Activated T-helper 2 cell treated with anti-CD3 and anti-CD28 coated beads, Interferon-gamma antibody, Interleukin-2, Interleukin-4, amounts not matched to agents 10 μg/mL and 5 μg/mL and 100 μg/mL, durations not matched to agents 14 hours and 24 hours and 36 hours (primary cell): ENCODE data around the gene KLC3. TPM values are rescaled to one million over a fixed set of nuclear protein-coding genes. Genes with fewer than 3 reads are reported as not detected.

Experiments used
- DNase-seq: peaks from one replicate; pipeline ENCODE4 v3.0.0; 2021; ENCODE audit warnings: low spot score
- H3K27ac Mint-ChIP-seq: one replicate; pipeline ENCODE4 v1.8.0; 2021; ENCODE audit warnings: mixed read lengths
- H3K27me3 Mint-ChIP-seq: one replicate; pipeline ENCODE4 v1.8.0; 2021; ENCODE audit warnings: low read depth, mixed read lengths
- H3K36me3 Mint-ChIP-seq: one replicate; pipeline ENCODE4 v1.8.0; 2021; ENCODE audit warnings: low read depth, mixed read lengths
- H3K4me1 Mint-ChIP-seq: one replicate; pipeline ENCODE4 v1.8.0; 2021; ENCODE audit warnings: low read depth, mixed read lengths
- H3K4me3 Mint-ChIP-seq: one replicate; pipeline ENCODE4 v1.8.0; 2021; ENCODE audit warnings: low read depth, mild to moderate bottlenecking, moderate library complexity, mixed read lengths
- H3K9me3 Mint-ChIP-seq: one replicate; pipeline ENCODE4 v1.8.0; 2021; ENCODE audit warnings: mixed read lengths
- intact Hi-C: fragments of 100-400 bp; cut with micrococcal nuclease; formaldehyde crosslinking; loops from one replicate; pipeline ENCODE4 v1.15.1; 2023
- total RNA-seq: library from RNA; stranded (reverse); gene quantifications from 2 replicates; pipeline ENCODE4 v1.2.3, GENCODE V29; 2022

KLC3 gene
- total RNA-seq, 1 donor from 2014 or later, result not detected

DNA sequence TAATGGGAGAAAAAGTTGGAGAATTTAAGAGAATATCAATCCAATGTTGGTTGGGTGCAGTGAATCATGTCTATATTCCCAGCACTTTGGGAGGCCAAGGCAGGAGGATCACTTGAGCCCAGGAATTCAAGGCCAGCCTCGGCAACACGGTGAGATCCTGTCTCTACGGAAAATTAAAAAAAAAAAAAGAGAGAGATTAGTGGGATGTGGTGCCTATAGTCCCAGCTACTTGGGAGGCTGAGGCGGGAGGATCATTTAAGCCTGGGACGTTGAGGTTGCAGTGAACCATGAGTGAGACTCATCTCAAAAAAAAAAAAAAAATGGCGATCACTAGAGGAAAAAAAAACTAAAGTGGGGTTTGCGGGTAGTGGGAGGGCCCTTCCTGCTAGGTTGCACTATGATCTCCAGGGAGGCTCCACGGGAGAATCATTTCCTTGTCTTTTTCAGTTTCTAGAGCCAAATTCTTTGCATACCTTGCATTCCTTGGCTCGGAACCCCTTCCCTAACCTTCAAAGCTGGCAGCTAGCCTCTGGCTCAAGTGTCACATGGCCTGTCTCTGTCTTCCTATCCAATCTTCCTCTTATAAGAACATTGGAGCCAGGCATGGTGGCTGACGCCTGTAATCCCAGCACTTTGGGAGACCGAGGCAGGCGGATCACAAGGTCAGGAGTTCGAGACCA is 35.6 kb downstream of the KLC3 start:
- DNase-seq, result no peak
- intact Hi-C loops, result no loop called here
- Mint-ChIP-seq H3K4me1 (no peaks in the 10 kb centered on the region), H3K36me3 (no peaks in the 10 kb centered on the region), H3K4me3 (no peak overlapping the region), H3K27me3 (no peaks in the 10 kb centered on the region), H3K27ac (no peak overlapping the region), H3K9me3 (no peaks in the 10 kb centered on the region)

DNA sequence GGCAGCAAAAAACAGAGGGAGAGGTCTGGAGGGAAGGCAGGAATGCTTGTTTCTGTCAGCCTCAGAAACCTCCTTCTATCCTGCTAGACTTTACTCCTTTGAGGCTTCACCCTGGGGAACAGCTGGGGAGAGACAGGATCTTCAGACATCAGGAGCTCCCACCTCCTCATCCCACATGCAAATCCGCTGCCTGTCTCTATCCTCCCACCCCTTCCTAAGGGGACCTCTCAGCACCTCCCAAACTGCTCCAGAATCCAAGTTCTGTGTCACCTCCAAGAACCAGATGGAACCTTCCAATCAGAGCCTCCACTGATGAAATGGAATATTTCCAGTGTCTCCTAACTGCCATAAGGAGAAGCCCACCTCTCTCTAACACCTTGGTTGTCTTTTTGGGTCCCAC is 39.6 kb downstream of the KLC3 start:
- Mint-ChIP-seq H3K36me3 (no peaks in the 10 kb centered on the region), H3K9me3 (no peaks in the 10 kb centered on the region), H3K27ac (no peak overlapping the region), H3K27me3 (peaks cover 4% of the 10 kb centered on the region), H3K4me3 (no peak overlapping the region), H3K4me1 (no peaks in the 10 kb centered on the region)
- intact Hi-C loops, result no loop called here
- DNase-seq, result no peak

DNA sequence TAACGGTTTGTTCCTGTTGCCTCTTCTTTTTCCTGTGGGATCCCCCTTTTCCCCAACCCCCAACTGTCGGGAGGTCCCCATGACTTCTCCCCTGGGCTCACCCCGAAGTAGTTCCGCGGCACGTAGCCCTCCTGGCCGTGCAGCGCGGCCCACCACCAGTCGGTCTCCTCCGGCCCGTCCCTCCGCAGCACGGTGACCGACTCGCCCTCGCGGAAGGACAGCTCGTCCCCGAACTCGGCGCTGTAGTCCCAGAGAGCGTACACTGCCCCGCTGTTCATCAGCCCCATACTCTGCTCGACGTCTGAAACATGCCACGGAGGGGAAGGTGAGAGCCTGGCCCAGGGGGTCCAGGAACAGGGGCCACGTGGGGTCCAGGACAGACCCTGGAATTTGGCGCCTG is 41.9 kb downstream of the KLC3 start:
- H3K4me3 Mint-ChIP-seq, result no peak overlapping the region
- intact Hi-C loops, result no loop called here
- H3K9me3 Mint-ChIP-seq, result no peaks in the 10 kb centered on the region
- no peak for DNase-seq
- peaks cover 15% of the 10 kb centered on the region for H3K27me3 Mint-ChIP-seq
- H3K36me3 Mint-ChIP-seq, result no peaks in the 10 kb centered on the region
- no peak overlapping the region for H3K27ac Mint-ChIP-seq
- no peaks in the 10 kb centered on the region for H3K4me1 Mint-ChIP-seq

DNA sequence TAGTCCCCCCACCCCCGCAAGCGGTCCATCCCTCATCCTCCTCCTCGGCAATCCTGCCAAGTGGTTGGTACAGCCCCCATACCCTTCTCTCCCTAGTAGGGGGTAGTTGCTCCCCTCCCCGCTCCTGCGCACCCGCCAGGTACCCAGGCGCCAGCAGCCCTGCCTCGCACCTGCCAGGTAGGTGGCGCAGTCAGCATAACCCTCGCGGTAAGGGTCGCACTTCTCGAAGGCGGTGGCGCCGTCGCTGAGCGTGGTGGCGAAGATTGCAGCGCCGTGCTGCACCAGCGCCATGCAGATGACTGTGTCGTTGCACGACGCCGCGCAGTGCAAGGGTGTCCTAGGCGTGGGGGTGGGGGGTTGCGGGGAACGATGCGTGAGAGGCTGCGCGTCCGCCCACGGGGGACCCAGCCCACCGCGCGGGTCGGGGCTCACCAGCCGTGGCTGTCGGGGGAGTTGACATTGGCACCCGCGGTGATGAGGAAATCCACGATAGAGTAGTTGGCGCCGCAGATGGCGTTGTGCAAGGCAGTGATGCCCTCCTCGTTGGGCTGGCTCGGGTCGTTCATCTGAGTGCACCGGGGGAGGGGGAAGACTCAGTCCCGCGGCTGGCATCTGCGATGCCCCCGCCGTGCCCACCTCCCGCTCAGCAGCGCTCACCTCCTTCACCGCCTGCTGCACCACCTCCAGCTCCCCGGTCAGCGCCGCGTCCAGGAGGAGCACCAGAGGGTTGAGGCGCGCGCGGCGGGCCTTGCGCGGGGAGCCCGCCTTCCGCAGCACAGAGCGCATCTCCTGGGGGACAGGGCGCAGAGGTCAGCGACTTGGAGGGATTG is 45.1 kb downstream of the KLC3 start:
- no peaks in the 10 kb centered on the region for H3K4me1 Mint-ChIP-seq
- H3K27ac Mint-ChIP-seq, result no peak overlapping the region
- peaks cover 19% of the 10 kb centered on the region for H3K27me3 Mint-ChIP-seq

DNA sequence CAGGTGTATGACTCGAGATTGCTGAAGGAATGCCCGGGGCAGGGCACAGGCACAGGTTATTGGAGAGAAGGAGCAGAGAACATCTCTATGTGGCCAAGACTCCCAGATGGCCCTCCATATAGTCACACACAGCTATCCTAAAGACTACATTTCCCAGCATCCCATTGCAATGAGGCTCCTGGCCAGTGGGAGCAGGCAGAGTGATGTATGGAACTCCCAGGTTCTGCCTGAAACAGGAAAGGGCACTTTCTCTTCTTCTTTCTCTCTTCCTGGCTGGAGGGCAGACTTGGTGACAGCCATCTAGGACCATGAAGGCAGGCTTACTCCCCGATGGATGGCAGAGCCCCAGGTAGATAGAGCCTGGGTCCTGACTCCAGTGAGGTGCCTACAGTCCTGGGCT is 50.8 kb downstream of the KLC3 start:
- Mint-ChIP-seq H3K27ac (no peak overlapping the region), H3K4me3 (no peak overlapping the region), H3K9me3 (no peaks in the 10 kb centered on the region), H3K36me3 (no peaks in the 10 kb centered on the region), H3K27me3 (peaks cover 9% of the 10 kb centered on the region), H3K4me1 (peaks cover 1% of the 10 kb centered on the region)
- DNase-seq, result no peak
- intact Hi-C loops, result no loop called here

More for the DNA sequence above, 45.1 kb downstream of the KLC3 start:
- Mint-ChIP-seq H3K4me3 (no peak overlapping the region), H3K9me3 (no peaks in the 10 kb centered on the region), H3K36me3 (no peaks in the 10 kb centered on the region)
- no peak for DNase-seq
- intact Hi-C loops, result no loop called here

DNA sequence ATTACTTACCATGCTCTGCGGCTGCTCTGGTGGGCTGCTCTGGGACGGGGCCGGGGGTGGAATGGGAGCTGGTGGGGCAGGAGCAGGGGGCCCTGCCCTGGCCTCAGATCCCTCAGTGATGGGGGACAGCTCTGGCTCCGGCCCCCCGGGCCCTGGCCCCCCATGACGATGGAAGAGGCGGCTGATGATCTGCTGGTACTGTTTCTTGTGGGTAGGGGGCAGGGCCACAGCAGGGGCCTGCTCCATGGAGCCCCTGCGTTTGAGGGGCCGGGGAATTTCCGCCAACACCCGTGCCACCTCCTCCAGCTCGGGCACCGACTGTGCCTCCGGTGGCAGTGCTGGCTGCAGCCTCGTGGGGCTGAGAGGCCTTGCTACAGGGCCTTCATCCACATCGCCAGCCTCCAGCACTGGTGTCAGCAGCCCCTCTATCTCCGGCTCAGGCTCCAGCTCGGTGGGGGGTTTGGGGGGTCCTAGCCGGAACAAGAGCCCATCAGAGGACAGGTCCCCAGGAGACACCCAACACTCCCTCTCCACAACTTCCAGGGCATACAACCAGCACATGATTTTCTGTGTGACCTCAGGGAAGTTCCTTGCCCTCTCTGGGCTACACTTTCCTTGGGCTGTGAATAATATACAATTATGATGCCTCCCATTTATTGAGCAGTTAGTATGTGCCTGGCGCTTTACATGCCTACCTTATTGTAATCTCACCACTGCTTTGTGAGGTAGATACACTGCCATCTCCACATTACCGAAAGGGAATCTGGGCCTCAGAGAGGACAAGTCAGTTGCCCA is 51.5 kb downstream of the KLC3 start:
- Mint-ChIP-seq H3K27me3 (peaks cover 10% of the 10 kb centered on the region), H3K27ac (no peak overlapping the region), H3K4me3 (no peak overlapping the region), H3K9me3 (no peaks in the 10 kb centered on the region), H3K4me1 (peaks cover 1% of the 10 kb centered on the region), H3K36me3 (peaks cover 3% of the 10 kb centered on the region)
- DNase-seq, result no peak
- intact Hi-C loops, result no loop called here

DNA sequence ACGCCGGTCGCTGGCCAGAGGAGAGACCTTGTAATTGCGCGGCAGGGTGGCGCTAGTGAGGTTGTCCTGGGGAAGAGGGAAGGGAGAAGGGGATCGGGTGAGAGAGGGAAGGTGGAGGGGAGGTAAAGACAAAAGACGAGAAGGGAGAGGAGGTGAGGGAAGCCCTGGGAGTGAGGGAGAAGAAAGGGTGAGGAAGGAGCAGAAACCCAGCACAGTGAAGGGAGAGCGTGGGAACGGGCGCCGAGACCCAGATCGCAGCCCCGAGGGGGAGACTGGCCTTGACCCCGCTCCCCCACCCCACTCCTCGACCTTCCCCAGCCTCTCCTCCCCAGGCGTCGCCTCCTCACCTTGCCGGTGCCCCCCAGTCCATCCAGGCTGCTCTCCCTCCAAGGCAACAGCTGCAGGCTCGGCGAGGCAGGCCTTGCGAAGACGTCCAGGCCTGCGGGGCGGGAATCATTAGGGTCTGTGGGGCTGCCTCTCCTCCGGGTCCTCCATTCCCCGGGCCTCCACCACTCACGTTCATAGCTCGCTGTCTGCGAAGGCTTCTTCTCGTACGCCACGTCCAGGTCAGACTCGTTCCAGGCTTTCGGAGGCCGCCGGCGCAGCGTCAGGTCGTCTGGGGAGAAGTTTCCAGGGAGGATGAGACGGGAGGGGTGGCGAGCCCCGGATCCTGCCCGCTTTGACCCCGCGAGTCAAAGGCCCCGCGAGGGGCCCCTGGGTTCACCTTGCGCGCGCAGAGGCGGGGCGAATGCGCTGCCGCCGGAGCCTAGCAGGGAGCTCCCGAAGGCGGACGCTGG is 55.5 kb downstream of the KLC3 start:
- Mint-ChIP-seq H3K27me3 (peaks cover 18% of the 10 kb centered on the region), H3K9me3 (no peaks in the 10 kb centered on the region), H3K4me1 (peaks cover 5% of the 10 kb centered on the region), H3K27ac (no peak overlapping the region), H3K36me3 (peaks cover 14% of the 10 kb centered on the region), H3K4me3 (no peak overlapping the region)
- intact Hi-C loops, result no loop called here
- no peak for DNase-seq

DNA sequence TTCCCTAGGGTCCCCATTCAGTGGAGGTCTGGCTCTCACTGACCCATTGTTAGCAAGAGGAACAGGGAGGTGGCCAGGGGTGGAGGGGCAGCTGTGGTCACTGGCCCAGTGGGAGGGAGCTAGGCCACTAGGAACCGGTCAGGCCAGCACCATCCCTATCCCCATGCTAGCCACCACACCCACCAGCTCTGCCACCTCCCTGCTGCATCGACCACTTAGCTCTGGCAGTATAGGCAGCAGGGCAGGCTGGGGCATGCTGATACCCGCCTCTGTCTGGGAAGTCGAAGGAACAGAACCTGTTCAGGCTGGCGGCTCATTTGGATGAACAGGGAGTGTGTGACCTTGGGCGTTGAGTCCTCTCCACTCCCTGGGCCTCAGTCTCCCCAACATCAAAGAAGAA is 59.6 kb downstream of the KLC3 start:
- peaks cover 30% of the 10 kb centered on the region for H3K27me3 Mint-ChIP-seq

More for the DNA sequence above, 59.6 kb downstream of the KLC3 start:
- intact Hi-C loops, result no loop called here
- DNase-seq, result no peak
- H3K27ac Mint-ChIP-seq, result no peak overlapping the region
- no peak overlapping the region for H3K4me3 Mint-ChIP-seq
- no peaks in the 10 kb centered on the region for H3K9me3 Mint-ChIP-seq
- peaks cover 14% of the 10 kb centered on the region for H3K36me3 Mint-ChIP-seq
- peaks cover 23% of the 10 kb centered on the region for H3K4me1 Mint-ChIP-seq

Other genes with a start within 250 kb of the KLC3 start
- gene PPP1R37, start 247.6 kb upstream of the KLC3 start, total RNA-seq, result 15.7 and 18.4 TPM in 2 replicates
- gene NKPD1, start 179.8 kb upstream of the KLC3 start, total RNA-seq, result 0.07 and 0.09 TPM in 2 replicates
- 27.4 and 31.4 TPM in 2 replicates for gene TRAPPC6A, start 162.5 kb upstream of the KLC3 start, total RNA-seq
- gene BLOC1S3, start 162.0 kb upstream of the KLC3 start, total RNA-seq, result 9.7 and 10.8 TPM in 2 replicates
- gene EXOC3L2, start 95.3 kb upstream of the KLC3 start, total RNA-seq, result not detected in 2 replicates
- 25.6 and 28.9 TPM in 2 replicates for gene MARK4, start 89.5 kb upstream of the KLC3 start, total RNA-seq
- gene CKM, start 17.9 kb upstream of the KLC3 start, total RNA-seq, result not detected in 2 replicates
- gene ERCC2, start 29.8 kb downstream of the KLC3 start, total RNA-seq, result 32.6 and 34.5 TPM in 2 replicates
- 12.8 and 16.6 TPM in 2 replicates for gene PPP1R13L, start 64.3 kb downstream of the KLC3 start, total RNA-seq
- gene POLR1G, start 65.9 kb downstream of the KLC3 start, total RNA-seq, result 16.1 and 16.7 TPM in 2 replicates
- 114 and 118 TPM in 2 replicates for gene ERCC1, start 83.2 kb downstream of the KLC3 start, total RNA-seq
- 10.2 and 10.9 TPM in 2 replicates for gene FOSB, start 127.2 kb downstream of the KLC3 start, total RNA-seq
- gene RTN2, start 156.3 kb downstream of the KLC3 start, total RNA-seq, result 4.0 and 8.1 TPM in 2 replicates
- 2.5 and 3.1 TPM in 2 replicates for gene PPM1N, start 157.7 kb downstream of the KLC3 start, total RNA-seq
- gene VASP, start 166.7 kb downstream of the KLC3 start, total RNA-seq, result 232 and 244 TPM in 2 replicates
- gene OPA3, start 244.1 kb downstream of the KLC3 start, total RNA-seq, result 15.2 and 15.9 TPM in 2 replicates